Posterior vena cava (tissue), 2 donors: Measurements from ENCODE around the gene ERAP2. TPM values are rescaled to one million over a fixed set of nuclear protein-coding genes. Genes with fewer than 3 reads are reported as not detected.
"Not testable (repeated sequence)": the region's sequence is repeated elsewhere in the genome, so short reads cannot be mapped to it uniquely, and the experiment has no call there.

Source experiments
- DNase-seq: peaks from one replicate; pipeline ENCODE4 v3.0.0-alpha.2; 2020; ENCODE audit warnings: low spot score
- intact Hi-C, 2 donors: fragments of 100-400 bp; cut with DNase I; formaldehyde crosslinking; loops; one replicate each; pipeline versions ENCODE4 v1.14.1 to v1.14.2; 2022 to 2023
- long read RNA-seq, 2 donors: library from polyadenylated mRNA; unstranded; transcript quantifications; one replicate each; pipeline ENCODE4 v2.0.0, GENCODE V29; 2020 to 2021
- total RNA-seq, 2 donors: library from RNA; stranded (reverse); fragmentation: NEBNext Ultra II Directional; extraction: Animal tissue kit (Norgen Biotek cat#: 25700); gene quantifications; one replicate each; pipeline ENCODE4 v1.2.1, GENCODE V29; 2021
- donor health status: DM: yes; HTN: yes; CAD: no.
- donor health status: DM: yes; HTN: yes; CAD: no.

Gene ERAP2
- 1 to 10 TPM; 4.8 to 9.6 TPM for total RNA-seq
- long read RNA-seq, donor 1, result 0 reads
- long read RNA-seq, donor 2, full-length matches to known transcripts, result 2 of 5 reads
- long read RNA-seq, donor 2, partial matches to known transcripts, result 3 of 5 reads
- long read RNA-seq, donor 2, other reads (novel, unspliced or antisense), result 0 of 5 reads

DNA sequence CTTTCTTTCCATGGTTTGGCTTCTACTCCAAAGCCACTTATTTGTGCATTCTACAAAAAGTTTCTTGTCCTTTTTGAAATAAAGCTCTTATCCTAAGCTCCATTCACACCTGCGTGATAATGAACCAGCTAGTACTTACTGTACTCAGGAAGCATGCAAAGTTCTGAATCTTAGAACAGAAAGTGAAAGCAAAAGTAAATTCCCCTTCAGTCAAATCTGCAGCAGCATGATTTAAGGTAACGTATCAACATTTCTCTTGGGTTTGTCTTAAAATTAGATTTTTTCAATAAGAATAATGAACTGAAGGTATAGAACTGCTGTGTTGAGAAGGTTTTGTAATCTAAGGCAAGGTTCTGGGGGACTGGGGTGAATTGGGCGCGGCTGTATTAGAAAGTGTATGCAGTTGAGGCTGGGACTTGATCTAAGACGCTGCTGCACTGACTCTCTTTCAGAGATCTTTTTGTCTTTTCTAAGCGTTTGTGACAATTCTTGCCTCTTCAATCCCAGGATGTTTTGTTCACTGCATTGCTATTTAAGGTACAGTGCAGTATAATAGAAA, at the start of gene ERAP2:
ERAP2 (plus strand) TSS at position 209 of the 559 bp plus-strand sequence. CDS start 3,186 bp downstream, outside the sequence.
- intact Hi-C loops, result loop anchor here (5.0 to 10.0 kb wide), 2 partner anchors 48 to 1171 kb away; no protein-coding TSS in a partner anchor
- no peak for DNase-seq

GRCh38 chr5:96829297-96829696, 47.0 kb upstream of the ERAP2 start:
- no peak for DNase-seq
- intact Hi-C loops, result no loop called here

DNA sequence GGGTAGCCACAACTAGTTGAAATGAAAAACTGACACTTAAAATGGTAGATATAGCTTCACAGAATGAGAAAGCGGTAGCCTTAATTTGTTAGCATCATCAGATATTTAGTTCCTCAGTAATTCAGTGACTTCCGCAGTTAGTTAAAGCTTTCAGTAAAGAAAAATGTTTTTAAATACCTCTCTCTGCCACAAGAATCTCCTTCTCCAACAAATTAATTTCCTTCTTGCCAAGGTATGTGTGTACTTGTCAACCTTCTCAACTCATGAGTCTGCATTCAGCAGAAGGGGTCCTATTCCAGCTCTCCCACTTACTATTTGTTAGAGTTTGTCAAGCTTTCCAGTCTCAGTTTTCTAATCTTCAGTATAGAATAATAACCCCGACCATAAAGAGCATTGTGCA, 42.3 kb upstream of the ERAP2 start:
- no peak for DNase-seq
- intact Hi-C loops, result no loop called here

DNA sequence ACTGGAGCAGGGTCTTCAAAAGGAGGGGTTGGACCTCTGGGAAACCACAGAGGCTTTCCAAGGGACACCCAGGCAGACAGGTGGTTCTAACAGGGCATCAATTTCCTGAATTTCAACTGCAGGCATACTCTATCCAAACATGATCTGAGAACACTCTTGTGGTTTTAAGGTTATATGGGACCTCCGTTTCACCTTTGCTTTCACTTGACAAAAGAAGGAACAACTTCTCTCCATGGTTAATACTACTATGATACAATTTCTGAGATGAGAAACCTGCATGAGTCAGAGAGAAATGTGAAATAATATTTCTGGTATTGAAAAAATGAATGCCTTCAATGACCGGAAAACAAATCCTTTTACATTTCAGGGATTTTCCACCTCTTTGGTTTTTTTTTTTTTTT, 40.5 kb upstream of the ERAP2 start:
- DNase-seq, result no peak
- intact Hi-C loops, result no loop called here

GRCh38 chr5:96836817-96837216, 39.5 kb upstream of the ERAP2 start:
- intact Hi-C loops, result no loop called here
- DNase-seq, result no peak

DNA sequence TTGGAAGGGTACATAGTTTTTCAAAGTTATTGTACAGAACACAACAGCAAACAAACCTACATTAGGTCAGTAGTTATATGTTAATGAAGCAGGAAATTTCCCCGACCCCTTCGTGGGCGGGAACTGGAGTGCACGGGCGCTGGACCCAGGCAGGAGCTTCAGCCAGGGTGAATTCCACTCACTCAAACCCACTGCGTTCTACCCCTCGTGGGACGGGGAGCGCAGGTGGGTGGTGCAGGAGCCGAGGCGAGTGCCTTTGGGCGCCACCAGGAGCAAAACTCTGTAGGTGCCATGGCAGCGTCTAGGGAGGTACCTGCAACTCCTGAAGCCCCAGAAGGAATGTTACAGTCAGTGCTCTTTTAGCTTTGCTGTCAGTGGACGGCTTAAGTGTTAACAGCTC, 39.0 kb upstream of the ERAP2 start:
- intact Hi-C loops, result no loop called here
- no peak for DNase-seq

GRCh38 chr5:96838201-96839070, 37.9 kb upstream of the ERAP2 start:
- no peak for DNase-seq
- intact Hi-C loops, result no loop called here

DNA sequence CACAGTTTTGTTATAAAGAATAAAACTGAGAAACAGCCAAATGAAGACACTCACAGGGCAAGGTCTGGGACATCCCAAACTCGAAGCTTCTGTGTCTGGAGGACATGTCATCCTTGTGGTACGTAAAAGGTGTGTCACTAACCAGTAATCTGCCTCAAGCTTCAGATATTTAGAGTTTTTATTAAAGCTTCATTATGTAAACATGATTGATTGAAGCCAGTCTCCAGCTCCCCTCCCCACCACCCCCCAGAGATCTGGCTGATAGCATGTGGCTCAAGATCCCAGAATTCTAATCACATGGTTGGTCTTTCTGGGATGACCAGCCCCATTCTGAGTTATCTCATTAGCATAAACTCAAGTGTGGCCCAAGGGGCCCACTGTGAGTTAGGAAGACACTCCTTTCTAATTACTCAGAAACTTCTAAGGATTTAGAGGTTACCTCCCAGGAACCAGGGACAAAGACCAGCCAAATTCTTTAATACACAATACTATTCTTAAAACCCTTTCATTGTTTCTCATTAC, 37.2 kb upstream of the ERAP2 start:
- intact Hi-C loops, result no loop called here
- no peak for DNase-seq

- DNase-seq, intact Hi-C loops: not testable (repeated sequence)
Observed at GRCh38 chr5:96841931-96842330, 34.4 kb upstream of the ERAP2 start.

DNA sequence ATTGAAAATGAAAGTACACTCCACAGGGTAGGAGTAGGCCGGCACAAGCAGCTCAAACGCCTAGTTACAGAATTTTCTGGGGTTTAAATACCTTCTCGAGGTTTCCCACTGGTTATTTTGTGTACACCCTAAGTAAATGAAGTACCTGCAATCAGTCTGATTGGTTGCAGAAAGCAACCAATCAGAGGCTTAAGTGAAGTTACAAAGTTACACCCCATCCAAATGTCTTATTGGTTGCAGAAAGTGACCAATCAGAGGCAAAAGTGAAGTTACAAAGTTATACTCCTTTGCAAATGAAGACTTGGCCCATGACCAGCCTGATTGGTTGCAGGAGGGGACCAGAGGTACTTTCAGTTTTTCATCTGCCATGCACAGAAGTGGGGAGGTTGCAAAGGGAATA, 33.2 kb upstream of the ERAP2 start:
- intact Hi-C loops, result no loop called here
- no peak for DNase-seq

- no peak for DNase-seq
- intact Hi-C loops, result no loop called here
Observed at GRCh38 chr5:96844481-96844990, 31.8 kb upstream of the ERAP2 start.

DNA sequence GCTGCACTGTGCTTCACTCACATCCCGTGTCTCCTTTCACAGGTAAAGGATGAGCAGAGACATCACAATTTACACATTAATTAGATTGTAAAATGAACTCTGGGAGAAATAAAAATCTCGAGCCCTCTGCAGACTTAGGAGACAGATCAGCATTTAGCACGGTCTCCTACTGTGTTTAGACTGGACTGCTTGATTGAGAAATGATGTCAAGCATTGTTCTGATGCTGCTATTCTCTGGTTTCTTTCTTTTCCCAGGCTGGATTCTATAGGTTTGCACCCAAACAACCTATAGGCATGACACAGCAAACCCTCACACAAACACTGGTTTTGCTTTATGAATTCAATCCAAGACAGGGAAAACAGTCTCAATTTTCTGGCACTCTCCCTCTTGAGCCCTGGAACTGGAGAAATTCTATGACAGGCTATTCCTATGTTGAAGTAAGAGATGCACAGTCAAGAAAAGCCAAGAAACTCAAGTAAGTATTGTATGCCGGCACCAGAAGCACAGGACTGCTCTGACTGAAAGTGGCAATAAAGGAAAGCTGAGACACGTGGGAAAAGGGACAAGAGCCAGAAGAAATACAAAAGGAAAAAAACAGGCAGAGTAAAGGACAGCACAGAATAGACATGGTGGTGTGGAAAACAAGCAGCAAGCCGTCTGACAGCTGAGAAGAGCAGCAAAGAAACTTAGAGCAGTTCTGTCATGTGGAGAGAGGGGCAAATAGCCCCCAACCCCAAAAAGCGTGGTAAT, 24.8 kb upstream of the ERAP2 start:
- DNase-seq, result no peak
- intact Hi-C loops, result no loop called here

DNA sequence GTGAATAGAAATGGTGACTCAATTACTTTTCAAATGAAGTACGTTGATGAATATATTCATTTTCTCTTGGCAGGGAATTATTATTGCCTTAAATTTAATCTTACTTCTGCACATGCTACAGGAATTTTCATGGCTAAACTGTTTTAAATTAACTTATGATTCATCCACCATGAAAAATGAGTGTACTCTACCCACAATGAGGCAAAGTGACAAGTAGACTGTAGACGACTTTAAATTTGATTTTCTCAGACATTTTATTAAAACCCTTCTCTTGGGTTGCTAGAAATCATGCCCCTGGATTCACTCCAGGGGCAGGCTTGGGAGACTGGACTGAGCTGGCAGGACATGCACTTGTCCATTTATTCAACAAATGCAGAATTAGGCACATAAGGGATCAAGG, 23.5 kb upstream of the ERAP2 start:
- intact Hi-C loops, result no loop called here
- no peak for DNase-seq

DNA sequence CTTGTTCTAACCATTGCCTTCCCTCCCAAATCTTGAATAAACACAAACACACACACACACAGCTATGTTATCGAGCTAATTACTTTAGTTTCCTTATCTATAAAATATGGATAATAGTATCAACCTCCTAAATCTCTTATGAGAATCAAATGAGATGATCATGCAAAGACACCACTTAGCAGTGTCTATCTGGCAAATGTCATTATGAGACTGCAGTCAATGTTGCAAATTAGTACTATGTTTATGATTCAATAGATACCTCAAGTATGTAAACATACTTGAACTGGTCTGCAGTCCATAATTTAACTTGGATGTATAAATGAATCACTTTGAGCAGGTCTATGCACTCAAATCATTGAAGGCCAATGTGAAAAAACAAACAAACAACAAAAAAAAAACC, 22.2 kb upstream of the ERAP2 start:
- intact Hi-C loops, result no loop called here
- no peak for DNase-seq

DNA sequence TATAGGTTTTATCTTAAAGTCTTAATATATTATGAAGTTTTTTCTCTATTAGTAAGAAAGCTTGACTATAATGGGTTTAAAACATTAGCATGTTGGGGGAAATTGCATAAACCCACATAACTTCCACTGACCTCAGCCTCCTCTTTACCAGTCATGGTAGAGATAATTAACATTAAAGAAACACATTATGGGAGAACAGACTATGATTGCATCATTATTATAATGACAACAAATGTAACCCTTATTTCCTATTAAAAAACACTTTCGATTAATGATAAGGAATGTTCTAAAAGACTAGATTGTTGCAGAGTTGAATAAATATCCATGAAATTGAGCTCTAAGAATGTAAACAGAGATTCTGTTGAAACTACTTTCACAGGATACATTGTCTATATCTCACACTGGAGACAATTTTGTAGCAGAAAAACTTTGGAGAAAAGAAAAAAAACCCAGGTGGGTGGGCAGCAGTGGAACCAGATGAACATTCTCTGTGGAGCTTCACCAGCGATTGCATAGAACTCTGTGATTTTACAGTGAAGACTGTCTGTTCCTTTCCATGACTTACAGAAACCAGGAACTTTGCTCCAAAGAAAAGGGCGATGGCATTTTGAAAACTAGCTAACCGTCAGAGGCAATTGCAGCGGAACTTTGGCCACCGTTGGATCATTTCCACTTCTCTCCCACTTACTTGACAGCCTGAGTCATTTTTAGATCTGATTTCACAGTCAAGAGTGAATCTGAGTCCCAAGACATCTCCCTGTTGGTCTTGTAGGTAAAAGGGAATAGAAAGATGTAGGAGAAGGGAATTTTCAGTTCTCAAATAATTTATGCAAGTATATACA, 21.0 kb upstream of the ERAP2 start:
- intact Hi-C loops, result no loop called here
- no peak for DNase-seq

DNA sequence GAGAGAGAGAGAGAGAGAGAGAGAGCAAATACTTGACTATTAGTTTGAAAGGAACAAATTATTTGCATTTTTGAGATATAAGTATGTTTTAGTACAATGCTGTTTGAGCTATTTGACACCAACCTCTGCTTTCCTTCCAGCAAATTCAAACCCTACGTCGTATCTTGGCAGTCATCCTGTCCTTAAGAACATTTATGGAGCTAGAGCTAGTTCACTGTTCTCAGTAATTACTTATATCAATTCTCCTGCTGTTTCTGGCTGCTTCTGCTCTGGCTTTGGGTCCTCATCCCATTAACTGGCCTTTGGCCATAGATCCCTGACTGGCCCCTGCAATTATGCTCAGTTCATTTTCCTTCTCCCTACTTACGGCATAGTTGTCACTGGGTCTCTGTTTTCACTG, 19.9 kb upstream of the ERAP2 start:
- DNase-seq, result no peak
- intact Hi-C loops, result no loop called here

DNA sequence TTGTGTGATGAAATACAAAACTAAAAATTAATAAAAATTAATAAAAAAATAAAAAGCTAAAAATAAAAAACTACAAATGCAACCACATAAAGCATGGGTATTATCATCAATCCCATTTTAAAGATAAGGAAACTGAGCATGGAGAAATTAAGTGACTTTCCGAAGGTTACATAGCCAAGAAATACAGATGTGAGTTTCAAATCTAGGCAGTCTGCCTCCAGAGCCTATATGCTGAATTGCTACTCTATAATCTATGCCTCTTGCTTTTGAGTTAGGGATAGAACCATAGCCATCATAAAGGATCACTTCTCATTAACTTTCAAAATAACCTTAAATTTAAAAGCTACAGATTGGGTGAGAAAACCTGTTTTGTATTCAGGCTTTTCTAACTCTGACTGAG, 18.8 kb upstream of the ERAP2 start:
- intact Hi-C loops, result no loop called here
- no peak for DNase-seq

- intact Hi-C loops, result no loop called here
Observed at GRCh38 chr5:96857924-96858323, 18.4 kb upstream of the ERAP2 start.

GRCh38 chr5:96859375-96859774, 16.9 kb upstream of the ERAP2 start:
- DNase-seq, result no peak
- intact Hi-C loops, result no loop called here

More at GRCh38 chr5:96857924-96858323, 18.4 kb upstream of the ERAP2 start:
- DNase-seq, result no peak
